GM12872 (cell line): ENCODE results near the gene CTNNBL1.

Source experiments
- CTCF ChIP-seq: IDR thresholded peaks from 3 replicates; pipeline ENCODE4 v1.5.1; 2011; ENCODE audit warnings: low read depth, mild to moderate bottlenecking, low read length, moderate library complexity; ENCODE audit not compliant: insufficient read depth

CTNNBL1 gene

GRCh38 chr20:37711001-37711400 lies 17.2 kb downstream of the CTNNBL1 start:
- TF ChIP-seq CTCF: no peak

GRCh38 chr20:37711994-37712964 lies 18.4 kb downstream of the CTNNBL1 start:
- no peak for TF ChIP-seq CTCF

GRCh38 chr20:37713396-37713795 lies 19.6 kb downstream of the CTNNBL1 start:
- TF ChIP-seq CTCF: no peak

GRCh38 chr20:37714978-37715672 lies 21.3 kb downstream of the CTNNBL1 start:
- no peak for TF ChIP-seq CTCF

GRCh38 chr20:37721751-37722150 lies 27.9 kb downstream of the CTNNBL1 start:
- no peak for TF ChIP-seq CTCF

GRCh38 chr20:37723668-37724067 lies 29.8 kb downstream of the CTNNBL1 start:
- no peak for TF ChIP-seq CTCF

GRCh38 chr20:37725165-37725564 lies 31.3 kb downstream of the CTNNBL1 start:
- no peak for TF ChIP-seq CTCF
